HepG2 (cell line): Measurements from ENCODE around the gene TLN1. TPM values are rescaled to one million over a fixed set of nuclear protein-coding genes. Genes with fewer than 3 reads are reported as not detected.

Experiments
- ATAC-seq: fragments of 200-7000 bp; cut with Tn5 transposase; 3 replicates; pipeline ENCODE4 v1.9.1; 2020; ENCODE audit warnings: mild to moderate bottlenecking, moderate library complexity
- BruUV-seq: library from RNA; stranded (reverse); fragments of 400-500 nt; replicated peaks from 2 replicates; lab custom pipeline; 2021; lab: Mats Ljungman, UMichigan
- CTCF ChIA-PET: fragments of 300-600 bp; formaldehyde crosslinking; extraction: SDS; loops from one replicate; lab custom pipeline; 2021; ENCODE audit warnings: low total read pairs, inconsistent platforms, low intra/inter-chr PET ratio; lab: Yijun Ruan, JAX
- POLR2A ChIA-PET: fragments of 350-600 bp; sonication (Branson Sonifier 250); formaldehyde crosslinking; loops from one replicate; lab custom pipeline; 2020; ENCODE audit warnings: antibody characterized with exemption, inconsistent platforms; lab: Yijun Ruan, JAX
- DNase-seq: peaks from one replicate; pipeline ENCODE4 v3.0.0-alpha.2; 2015; ENCODE audit warnings: low spot score
- FAIRE-seq: peaks from 3 replicates; lab custom pipeline; 2011; peaks lifted over from hg19 to GRCh38; lab: Jason Lieb, UNC
- H2AFZ ChIP-seq: one replicate; pipeline ENCODE4 v1.6.1; 2011; ENCODE audit warnings: low read length, inconsistent platforms
- H3K27ac ChIP-seq: fragments of 300-600 bp; 3 replicates; pipeline ENCODE4 v1.8.0; 2011; ENCODE audit warnings: mixed run types, mild to moderate bottlenecking, mixed read lengths, low read length, inconsistent platforms; ENCODE audit not compliant: insufficient read depth; ENCODE audit errors: extremely low read length
- H3K27me3 ChIP-seq, 2 experiments: fragments of 200-600 bp in 1 of 2; 2 replicates in 1 of 2; 3 replicates in 1 of 2; pipeline versions ENCODE4 v1.6.0 to v1.8.0; 2011; ENCODE audit warnings: low read length in 2 of 2, mild to moderate bottlenecking in 2 of 2, moderate library complexity in 2 of 2, inconsistent platforms in 1 of 2; ENCODE audit not compliant: insufficient read depth in 2 of 2, control insufficient read depth in 1 of 2
- H3K36me3 ChIP-seq, 2 experiments: fragments of 200-600 bp in 1 of 2; replicated peaks in 1 of 2; 2 replicates in 1 of 2; 3 replicates in 1 of 2; pipeline versions ENCODE4 v1.5.1 to v1.8.0; 2011; ENCODE audit warnings: low read length in 2 of 2, inconsistent platforms in 1 of 2; ENCODE audit not compliant: insufficient read depth in 2 of 2, control insufficient read depth in 1 of 2
- H3K4me1 ChIP-seq: 2 replicates; pipeline ENCODE4 v1.5.1; 2012; ENCODE audit warnings: low read length, inconsistent platforms; ENCODE audit not compliant: insufficient read depth
- H3K4me2 ChIP-seq: 2 replicates; pipeline ENCODE4 v1.6.0; 2011; ENCODE audit warnings: low read depth, low read length, inconsistent platforms
- H3K4me3 ChIP-seq, 3 experiments: fragments of 200-600 bp in 1 of 3; sonication (generic), shearing (Covaris generic) in 1 of 3; replicated peaks in 1 of 3; 2 replicates each; pipeline ENCODE4 v1.5.1; 2011 to 2016; ENCODE audit warnings: low read length in 3 of 3, inconsistent platforms in 2 of 3, low read depth in 2 of 3, mild to moderate bottlenecking in 2 of 3, control low read depth in 1 of 3, mixed read lengths in 1 of 3; ENCODE audit not compliant: insufficient read depth in 1 of 3
- H3K79me2 ChIP-seq: one replicate; pipeline ENCODE4 v1.6.1; 2011; ENCODE audit warnings: low read length, inconsistent platforms; ENCODE audit not compliant: insufficient read depth
- H3K9ac ChIP-seq: 2 replicates; pipeline ENCODE4 v1.6.0; 2011; ENCODE audit warnings: mild to moderate bottlenecking, low read depth, low read length, inconsistent platforms; ENCODE audit not compliant: insufficient read depth
- H3K9me3 ChIP-seq: 2 replicates; pipeline ENCODE4 v1.5.1; 2012; ENCODE audit warnings: mild to moderate bottlenecking, low read length
- H4K20me1 ChIP-seq: 2 replicates; pipeline ENCODE4 v1.6.0; 2011; ENCODE audit warnings: inconsistent platforms, mild to moderate bottlenecking, low read length, moderate library complexity; ENCODE audit not compliant: insufficient read depth
- ARID4A ChIP-seq: sonication (generic); formaldehyde crosslinking; IDR thresholded peaks from 2 replicates; pipeline ENCODE4 v1.5.0; 2020; ENCODE audit warnings: mild to moderate bottlenecking, missing genetic modification reagents, borderline replicate concordance
- CHD4 ChIP-seq: fragments of 200-600 bp; sonication (generic); IDR thresholded peaks from 2 replicates; pipeline ENCODE4 v1.7.0; 2017; ENCODE audit warnings: mild to moderate bottlenecking, low read length, borderline replicate concordance
- DR1 ChIP-seq: sonication (generic); formaldehyde crosslinking; IDR thresholded peaks from 2 replicates; pipeline ENCODE4 v1.8.0; 2021; ENCODE audit warnings: mild to moderate bottlenecking, missing genetic modification reagents, inconsistent platforms
- NR1H2 ChIP-seq: sonication (generic); formaldehyde crosslinking; IDR thresholded peaks from 2 replicates; pipeline ENCODE4 v1.8.1; 2022; ENCODE audit warnings: low read depth, missing genetic modification reagents, borderline replicate concordance
- POLR2A ChIP-seq, 2 experiments: IDR thresholded peaks; 2 replicates each; pipeline ENCODE4 v1.6.1; 2011; ENCODE audit warnings: low read depth in 2 of 2, low read length in 2 of 2, mild to moderate bottlenecking in 1 of 2, moderate library complexity in 1 of 2; ENCODE audit not compliant: insufficient read depth in 1 of 2
- SMAD9 ChIP-seq: sonication (generic); formaldehyde crosslinking; IDR thresholded peaks from 2 replicates; pipeline ENCODE4 v1.5.1; 2020; ENCODE audit warnings: mild to moderate bottlenecking, missing genetic modification reagents
- SRF ChIP-seq: IDR thresholded peaks from 2 replicates; pipeline ENCODE4 v1.6.1; 2011; ENCODE audit warnings: mild to moderate bottlenecking, low read depth, low read length, moderate library complexity
- ZBTB43 ChIP-seq: sonication (generic); formaldehyde crosslinking; conservative IDR thresholded peaks from 2 replicates; pipeline ENCODE4 v1.4.0; 2020; ENCODE audit warnings: missing genetic modification reagents
- ZNF780A ChIP-seq: sonication (generic); formaldehyde crosslinking; IDR thresholded peaks from 2 replicates; pipeline ENCODE4 v1.8.0; 2022; ENCODE audit warnings: mild to moderate bottlenecking, missing genetic modification reagents, moderate library complexity
- ZNF782 ChIP-seq: sonication (generic); formaldehyde crosslinking; IDR thresholded peaks from 2 replicates; pipeline ENCODE4 v1.4.0; 2020; ENCODE audit warnings: missing genetic modification reagents, mild to moderate bottlenecking, borderline replicate concordance
- WGBS: methylation state at CpG from one replicate; pipeline ENCODE4 v1.1.6; 2017; ENCODE audit warnings: low lambda C conversion rate; 5-methylcytosine and 5-hydroxymethylcytosine counted together
- in situ Hi-C: cut with HindIII; loops from 2 replicates; pipeline ENCODE4 v1.10.0; 2017; ENCODE audit warnings: low pct_unique_long_range_greater_than_20kb; ENCODE audit not compliant: extremely low pct_ligation_motif_present
- intact Hi-C: fragments of 100-400 bp; cut with micrococcal nuclease; formaldehyde crosslinking; loops from one replicate; pipeline ENCODE4 v1.10.0; 2022; ENCODE audit not compliant: unreplicated experiment
- polyA plus RNA-seq, 8 experiments: library from polyadenylated mRNA; depleted of rRNA in 3 of 8; stranded (reverse) in 7 of 8; unstranded in 1 of 8; fragments of >200 nt; fragmentation: Illumina TruSeq in 4 of 8; extraction: Trizol in 4 of 8; gene quantifications; 2 replicates each; pipeline versions ENCODE4 v1.2.1 to v1.2.3, GENCODE V29; 2011 to 2016; ENCODE audit warnings: low read depth in 4 of 8, missing spikeins in 1 of 8, mixed read lengths in 1 of 8; ENCODE audit not compliant: insufficient read depth in 1 of 8
- total RNA-seq, 5 experiments: library from RNA; depleted of rRNA; stranded (reverse); fragments of >200 nt; fragmentation: Illumina TruSeq; extraction: Trizol; gene quantifications; 2 replicates each; pipeline ENCODE4 v1.2.3, GENCODE V29; 2016; ENCODE audit warnings: low read depth in 1 of 5

TLN1 gene
- total and polyA plus RNA-seq, 2 of the 13 experiments (the other 11 are each of a cell fraction or from before 2014, with no cell fraction given): 35.2 to 51.8 TPM

GRCh38 chr9:35738186-35738585 is 6.2 kb upstream of the TLN1 start:
- POLR2A ChIA-PET: interaction anchor here (1.3 to 2.0 kb wide), 3 partner anchors 9 to 81 kb away, joined by 3 to 19 read pairs (median 4); partner anchors contain the start of genes GBA2, RGP1 and RMRP
- no peak for FAIRE-seq
- intact Hi-C loops: loop anchor here (10.0 kb wide), 1 partner anchor 243 kb away; the partner anchor contains the start of gene RUSC2

GRCh38 chr9:35737143-35737542 is 5.1 kb upstream of the TLN1 start:
- no peak for DNase-seq
- ChIA-PET POLR2A (interaction anchor here (1.3 to 2.0 kb wide), 2 partner anchors 10 to 80 kb away, joined by 3 to 19 read pairs; partner anchors contain the start of genes GBA2, RGP1 and RMRP), CTCF (no interaction called here)
- no peak for FAIRE-seq
- in situ Hi-C loops: no loop called here
- no peaks in the 10 kb centered on the region; the same call in 1 of the 2 replicates for H4K20me1 ChIP-seq
- WGBS: 96% methylated on average over 4 of the region's 7 CpGs
- H3K9ac ChIP-seq: no peak overlapping the region
- H3K4me3 ChIP-seq: no peak overlapping the region
- H3K4me1 ChIP-seq: peaks cover 12% of the 10 kb centered on the region
- H3K27me3 ChIP-seq: no peaks in the 10 kb centered on the region; a peak in 1 of 5 replicates
- no peak overlapping the region for H2AFZ ChIP-seq
- intact Hi-C loops: loop anchor here (2.0 to 10.0 kb wide), 2 partner anchors 20 to 242 kb away; partner anchors contain the start of gene RUSC2
- no TSS peak for BruUV-seq
- H3K4me2 ChIP-seq: no peak overlapping the region
- peaks cover 42 to 78% of the 10 kb centered on the region in 2 experiments for H3K36me3 ChIP-seq
- H3K27ac ChIP-seq: no peak overlapping the region
- H3K79me2 ChIP-seq: peaks cover 11% of the 10 kb centered on the region
- H3K9me3 ChIP-seq: no peaks in the 10 kb centered on the region
- ATAC-seq: no peak
- TF ChIP-seq DR1 (CRISPR knock-in tag): no peak
- TF ChIP-seq ARID4A (CRISPR knock-in tag): no peak
- no peak for TF ChIP-seq ZBTB43
- TF ChIP-seq CHD4: no peak
- TF ChIP-seq ZNF780A (CRISPR knock-in tag): no peak
- TF ChIP-seq SRF: no peak
- no peak for TF ChIP-seq SMAD9 (CRISPR knock-in tag)

More at GRCh38 chr9:35738186-35738585, 6.2 kb upstream of the TLN1 start:
- H3K4me1 ChIP-seq: peaks cover 11% of the 10 kb centered on the region
- no peak overlapping the region for H3K9ac ChIP-seq
- H2AFZ ChIP-seq: no peak overlapping the region
- TF ChIP-seq POLR2A (IDR thresholded peaks at IDR 0.05; ENCODE audit: insufficient read depth in 1 of 2, low read depth in 2 of 2, low read length in 2 of 2): 0 out of 4 replicates have a peak, but pooled peaks of 1 of the 2 experiments have one; percentile 6
- TF ChIP-seq NR1H2 (CRISPR knock-in tag): no peak
- no peak for TF ChIP-seq ZNF782 (CRISPR knock-in tag)
- TF ChIP-seq SRF: no peak
- TF ChIP-seq, all 625 proteins: peak for 1
- no peak overlapping the region for H3K4me2 ChIP-seq
- H3K9me3 ChIP-seq: no peaks in the 10 kb centered on the region
- WGBS: 95% methylated on average over 4 of the region's 4 CpGs
- CTCF ChIA-PET: no interaction called here
- no TSS peak for BruUV-seq
- H3K79me2 ChIP-seq: peaks cover 6% of the 10 kb centered on the region
- H3K27me3 ChIP-seq: no peaks in the 10 kb centered on the region; a peak in 1 of 5 replicates
- in situ Hi-C loops: no loop called here
- ATAC-seq (no peak), DNase-seq (no peak)
- peaks cover 43 to 89% of the 10 kb centered on the region in 2 experiments for H3K36me3 ChIP-seq
- H4K20me1 ChIP-seq: no peaks in the 10 kb centered on the region; the same call in 1 of the 2 replicates
- no peak overlapping the region for H3K27ac ChIP-seq
- no peak overlapping the region for H3K4me3 ChIP-seq
